ENCODE results near the gene ALOX5AP. TPM values are rescaled to one million over a fixed set of nuclear protein-coding genes. Genes with fewer than 3 reads are reported as not detected.

The ALOX5AP gene
- total RNA-seq, 3 donors from 2014 or later: 5.1 to 13.8 (median 11.8) TPM

- Histone ChIP-seq H3K4me1 (ENCODE audit: low read depth) (no peaks in the 10 kb centered on the region), H3K9me3 (no peaks in the 10 kb centered on the region), H3K4me3 (no peak overlapping the region), H3K36me3 (ENCODE audit: low read depth) (no peaks in the 10 kb centered on the region)
- no peak for ATAC-seq
- intact Hi-C loops (cut with DNase I, micrococcal nuclease): loop anchor here in 1 of 2 donors (10.0 kb wide), 1 partner anchor 334 kb away; no protein-coding TSS in a partner anchor
- no peak for TF ChIP-seq CTCF (IDR thresholded peaks at IDR 0.05)
- no peak for DNase-seq
These were observed 73.3 kb downstream of the ALOX5AP start for GRCh38 chr13:30808600-30808999.

GRCh38 chr13:30809787-30810186 is 74.4 kb downstream of the ALOX5AP start:
- ATAC-seq (no peak), DNase-seq (no peak)
- Histone ChIP-seq H3K4me1 (ENCODE audit: low read depth) (no peaks in the 10 kb centered on the region), H3K4me3 (no peak overlapping the region), H3K36me3 (ENCODE audit: low read depth) (no peaks in the 10 kb centered on the region), H3K9me3 (no peaks in the 10 kb centered on the region)
- no peak for TF ChIP-seq CTCF (IDR thresholded peaks at IDR 0.05)
- intact Hi-C loops (cut with DNase I, micrococcal nuclease): loop anchor here in 1 of 2 donors (10.0 kb wide), 1 partner anchor 335 kb away; no protein-coding TSS in a partner anchor

GRCh38 chr13:30810261-30810701 is 74.9 kb downstream of the ALOX5AP start:
- no peak for TF ChIP-seq CTCF (IDR thresholded peaks at IDR 0.05)
- H3K4me1 ChIP-seq (ENCODE audit: low read depth): no peaks in the 10 kb centered on the region
- intact Hi-C loops (cut with DNase I, micrococcal nuclease): no loop called here
- H3K4me3 ChIP-seq: no peak overlapping the region
- no peaks in the 10 kb centered on the region for H3K9me3 ChIP-seq
- ATAC-seq (no peak), DNase-seq (no peak)
- H3K36me3 ChIP-seq (ENCODE audit: low read depth): no peaks in the 10 kb centered on the region

- intact Hi-C loops (cut with DNase I, micrococcal nuclease): no loop called here
- Histone ChIP-seq H3K4me3 (no peak overlapping the region), H3K36me3 (ENCODE audit: low read depth) (no peaks in the 10 kb centered on the region), H3K4me1 (ENCODE audit: low read depth) (no peaks in the 10 kb centered on the region), H3K9me3 (no peaks in the 10 kb centered on the region)
- ATAC-seq (no peak), DNase-seq (no peak)
- TF ChIP-seq CTCF (IDR thresholded peaks at IDR 0.05): no peak
These were observed 75.5 kb downstream of the ALOX5AP start for GRCh38 chr13:30810801-30811200.

Other genes with a start within 250 kb of the ALOX5AP start
- 10 to 100 TPM; 10.9 to 16.1 (median 11.4) TPM for gene USPL1, start 117.6 kb upstream of the ALOX5AP start, total RNA-seq
- gene MEDAG, start 170.7 kb downstream of the ALOX5AP start, total RNA-seq: 10 to 100 TPM in 1 of 3 donors, 1 to 10 TPM in 1, under 1 TPM in 1; 0.46 to 11.0 (median 8.9) TPM
- gene TEX26, start 197.1 kb downstream of the ALOX5AP start, total RNA-seq: not detected